Mesothelial cell of epicardium (in vitro differentiated cells): ENCODE results near the gene NFIX. TPM values are rescaled to one million over a fixed set of nuclear protein-coding genes. Genes with fewer than 3 reads are reported as not detected.
"Not testable (repeated sequence)": the region's sequence is repeated elsewhere in the genome, so short reads cannot be mapped to it uniquely, and the experiment has no call there.

Source experiments
- DNase-seq, 2 experiments: peaks; one replicate each; pipeline ENCODE4 v3.0.0; 2021; ENCODE audit warnings: low spot score in 2 of 2; ENCODE audit not compliant: unreplicated experiment in 2 of 2
- H3K27ac Mint-ChIP-seq: 2 replicates; pipeline ENCODE4 v1.8.0; 2021; ENCODE audit warnings: mixed read lengths
- H3K27me3 Mint-ChIP-seq: 2 replicates; pipeline ENCODE4 v1.8.0; 2021; ENCODE audit warnings: low read depth, mixed read lengths
- H3K36me3 Mint-ChIP-seq: 2 replicates; pipeline ENCODE4 v1.8.0; 2021; ENCODE audit warnings: mixed read lengths
- H3K4me1 Mint-ChIP-seq: 2 replicates; pipeline ENCODE4 v1.8.0; 2021; ENCODE audit warnings: mixed read lengths
- H3K4me3 Mint-ChIP-seq: 2 replicates; pipeline ENCODE4 v1.8.0; 2021; ENCODE audit warnings: mild to moderate bottlenecking, moderate library complexity, mixed read lengths
- H3K9me3 Mint-ChIP-seq: 2 replicates; pipeline ENCODE4 v1.8.0; 2021; ENCODE audit warnings: mixed read lengths
- CTCF ChIP-seq: fragments of 200-600 bp; sonication (generic); IDR thresholded peaks from one replicate; pipeline ENCODE4 v1.5.0; 2021; ENCODE audit warnings: antibody characterized with exemption; ENCODE audit not compliant: unreplicated experiment
- total RNA-seq: library from RNA; stranded (reverse); gene quantifications from 3 replicates; pipeline ENCODE4 v1.2.1, GENCODE V29; 2021

NFIX gene
- total RNA-seq, 1 donor from 2014 or later, result 52.4 TPM

DNA sequence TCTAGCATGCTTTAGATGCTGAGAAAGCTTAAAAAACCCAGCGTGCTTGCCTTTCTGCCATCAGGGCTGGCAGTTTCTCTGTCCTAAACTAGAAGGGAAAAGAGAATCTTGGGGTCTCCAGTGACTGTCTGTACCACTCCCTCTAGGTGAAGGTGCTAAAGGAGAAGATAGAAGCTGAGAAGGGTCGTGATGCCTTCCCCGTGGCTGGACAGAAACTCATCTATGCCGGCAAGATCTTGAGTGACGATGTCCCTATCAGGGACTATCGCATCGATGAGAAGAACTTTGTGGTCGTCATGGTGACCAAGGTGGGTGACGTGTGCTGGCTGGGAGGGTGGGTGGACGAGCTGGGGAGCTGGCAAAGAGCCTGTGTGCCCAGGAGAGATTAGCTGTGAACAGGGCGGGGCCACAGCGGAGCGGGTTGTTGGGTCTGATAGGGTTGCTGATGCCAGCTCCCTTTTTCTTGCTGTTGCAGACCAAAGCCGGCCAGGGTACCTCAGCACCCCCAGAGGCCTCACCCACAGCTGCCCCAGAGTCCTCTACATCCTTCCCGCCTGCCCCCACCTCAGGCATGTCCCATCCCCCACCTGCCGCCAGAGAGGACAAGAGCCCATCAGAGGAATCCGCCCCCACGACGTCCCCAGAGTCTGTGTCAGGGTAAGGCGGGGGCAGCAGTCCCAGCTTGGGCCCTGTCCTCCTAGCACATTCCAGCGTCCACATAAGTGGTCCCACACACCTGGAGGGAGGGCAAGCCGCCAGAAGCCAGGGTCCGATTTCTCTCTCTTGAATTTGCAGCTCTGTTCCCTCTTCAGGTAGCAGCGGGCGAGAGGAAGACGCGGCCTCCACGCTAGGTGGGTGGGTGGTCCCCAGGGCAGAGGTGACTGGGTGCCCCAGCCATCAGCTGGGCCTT, 47.3 kb upstream of the NFIX start:
- Mint-ChIP-seq H3K4me3 (no peak overlapping the region), H3K27ac (peak overlapping the region; percentile 58), H3K27me3 (no peaks in the 10 kb centered on the region), H3K4me1 (peaks cover 28% of the 10 kb centered on the region), H3K9me3 (no peaks in the 10 kb centered on the region), H3K36me3 (peaks cover 36% of the 10 kb centered on the region)
- TF ChIP-seq CTCF, result no peak
- DNase-seq, result no peak

- H3K36me3 Mint-ChIP-seq, result peaks cover 30% of the 10 kb centered on the region
- TF ChIP-seq CTCF, result no peak
- H3K4me1 Mint-ChIP-seq, result peaks cover 29% of the 10 kb centered on the region
- H3K27ac Mint-ChIP-seq, result no peak overlapping the region
- H3K9me3 Mint-ChIP-seq, result no peaks in the 10 kb centered on the region
- H3K27me3 Mint-ChIP-seq, result no peaks in the 10 kb centered on the region
- no peak for DNase-seq
- H3K4me3 Mint-ChIP-seq, result no peak overlapping the region
These were observed 46.5 kb upstream of the NFIX start for GRCh38 chr19:12948612-12949362.

GRCh38 chr19:12949363-12950283, 45.7 kb upstream of the NFIX start:
- Mint-ChIP-seq H3K36me3 (peaks cover 29% of the 10 kb centered on the region), H3K4me1 (peaks cover 32% of the 10 kb centered on the region), H3K4me3 (no peak overlapping the region), H3K9me3 (no peaks in the 10 kb centered on the region), H3K27me3 (no peaks in the 10 kb centered on the region), H3K27ac (peak overlapping the region; percentile 28)
- no peak for DNase-seq
- TF ChIP-seq CTCF, result no peak

- peaks cover 30% of the 10 kb centered on the region for H3K4me1 Mint-ChIP-seq
- not testable (repeated sequence) for DNase-seq, H3K27ac Mint-ChIP-seq, H3K9me3 Mint-ChIP-seq, H3K27me3 Mint-ChIP-seq, H3K4me3 Mint-ChIP-seq
- H3K36me3 Mint-ChIP-seq, result peaks cover 29% of the 10 kb centered on the region
These were observed 43.2 kb upstream of the NFIX start for GRCh38 chr19:12952050-12952449.

- Mint-ChIP-seq H3K4me3 (no peak overlapping the region), H3K27ac (peak overlapping the region; percentile 66), H3K27me3 (no peaks in the 10 kb centered on the region), H3K36me3 (peaks cover 28% of the 10 kb centered on the region), H3K4me1 (peaks cover 30% of the 10 kb centered on the region), H3K9me3 (no peaks in the 10 kb centered on the region)
- TF ChIP-seq CTCF, result no peak
- no peak for DNase-seq
These were observed 42.7 kb upstream of the NFIX start for GRCh38 chr19:12952488-12953137.
